Testis (tissue), 2 donors: ENCODE results near the gene DLX2.

Experiments used
- POLR2A ChIP-seq: fragments of 450-650 bp; IDR thresholded peaks from one replicate; pipeline ENCODE4 v1.6.1; 2017; ENCODE audit warnings: antibody characterized with exemption, mild to moderate bottlenecking, moderate library complexity
- TF ChIP-seq, protein P1 (sequence below), 3 experiments: fragments of 450-650 bp in 2 of 3; fragments of 200-600 bp in 1 of 3; sonication (generic) in 1 of 3; IDR thresholded peaks; one replicate each; pipeline ENCODE4 v1.5.1; 2016 to 2019; ENCODE audit warnings: antibody characterized with exemption in 3 of 3, mild to moderate bottlenecking in 2 of 3, moderate library complexity in 1 of 3

DNA sequence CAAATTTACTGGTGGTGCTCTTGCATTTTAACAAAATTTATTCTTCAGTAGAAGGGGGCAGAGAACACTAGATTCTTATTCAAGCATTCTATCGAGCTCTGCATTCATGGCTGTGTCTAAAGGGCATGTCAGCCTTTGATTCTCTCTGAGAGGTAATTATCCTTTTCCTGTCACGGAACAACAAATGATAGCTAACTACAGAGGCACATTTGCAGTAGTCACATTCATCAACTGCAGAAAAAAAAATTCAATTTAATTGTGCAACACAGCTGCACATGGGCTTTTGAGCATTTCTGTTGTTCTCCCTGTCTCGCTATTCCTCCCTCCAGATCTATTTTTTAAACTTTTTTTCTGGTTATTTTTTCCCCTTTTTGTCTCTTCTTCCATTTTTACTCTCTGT lies 30.4 kb downstream of the DLX2 start:
- TF ChIP-seq, protein P1, sequence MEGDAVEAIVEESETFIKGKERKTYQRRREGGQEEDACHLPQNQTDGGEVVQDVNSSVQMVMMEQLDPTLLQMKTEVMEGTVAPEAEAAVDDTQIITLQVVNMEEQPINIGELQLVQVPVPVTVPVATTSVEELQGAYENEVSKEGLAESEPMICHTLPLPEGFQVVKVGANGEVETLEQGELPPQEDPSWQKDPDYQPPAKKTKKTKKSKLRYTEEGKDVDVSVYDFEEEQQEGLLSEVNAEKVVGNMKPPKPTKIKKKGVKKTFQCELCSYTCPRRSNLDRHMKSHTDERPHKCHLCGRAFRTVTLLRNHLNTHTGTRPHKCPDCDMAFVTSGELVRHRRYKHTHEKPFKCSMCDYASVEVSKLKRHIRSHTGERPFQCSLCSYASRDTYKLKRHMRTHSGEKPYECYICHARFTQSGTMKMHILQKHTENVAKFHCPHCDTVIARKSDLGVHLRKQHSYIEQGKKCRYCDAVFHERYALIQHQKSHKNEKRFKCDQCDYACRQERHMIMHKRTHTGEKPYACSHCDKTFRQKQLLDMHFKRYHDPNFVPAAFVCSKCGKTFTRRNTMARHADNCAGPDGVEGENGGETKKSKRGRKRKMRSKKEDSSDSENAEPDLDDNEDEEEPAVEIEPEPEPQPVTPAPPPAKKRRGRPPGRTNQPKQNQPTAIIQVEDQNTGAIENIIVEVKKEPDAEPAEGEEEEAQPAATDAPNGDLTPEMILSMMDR (IDR thresholded peaks at IDR 0.05), result no peak
- TF ChIP-seq POLR2A, result no peak
